C4-2B (cell line): ENCODE results near the gene SMARCC2.

ENCODE experiments used
- H3K27ac ChIP-seq: fragments of 450-650 bp; 2 replicates; pipeline ENCODE4 v1.5.1; 2017
- CTCF ChIP-seq: fragments of 450-650 bp; conservative IDR thresholded peaks from 2 replicates; pipeline ENCODE4 v1.5.1; 2017; ENCODE audit warnings: mild to moderate bottlenecking
- ZFX ChIP-seq: fragments of 450-650 bp; IDR thresholded peaks from 2 replicates; pipeline ENCODE4 v1.6.1; 2017

SMARCC2 gene

GRCh38 chr12:56117778-56118687 lies 71.2 kb downstream of the SMARCC2 start, which contains the start of gene ZC3H10:
TSS of gene ZC3H10 (plus strand) at chr12:56118266. CDS start at chr12:56120563, 2,297 bp downstream.
- peak within 1 kb of the TSS; percentile 96 for H3K27ac ChIP-seq
- TF ChIP-seq ZFX, result peak; percentile 56
- TF ChIP-seq CTCF, result peak; percentile 63

- H3K27ac ChIP-seq, result peak overlapping the region; percentile 96
These were observed 72.1 kb downstream of the SMARCC2 start for GRCh38 chr12:56117082-56117706.

- no peak for TF ChIP-seq CTCF
- 0 out of 2 replicates have a peak, but pooled peaks have one; percentile 19 for TF ChIP-seq ZFX
These were observed 72.8 kb downstream of the SMARCC2 start, which contains the start of gene RPL41 for GRCh38 chr12:56116267-56117081. TSS of gene RPL41 (plus strand) at chr12:56116633.

GRCh38 chr12:56115329-56115728 lies 74.0 kb downstream of the SMARCC2 start:
- TF ChIP-seq CTCF (no peak), ZFX (no peak)
- H3K27ac ChIP-seq, result peak overlapping the region; percentile 96

More at GRCh38 chr12:56116267-56117081, 72.8 kb downstream of the SMARCC2 start, which contains the start of gene RPL41:
- peak within 1 kb of the TSS; percentile 96 for H3K27ac ChIP-seq

GRCh38 chr12:56114084-56114483 lies 75.2 kb downstream of the SMARCC2 start:
- no peak overlapping the region for H3K27ac ChIP-seq
- TF ChIP-seq ZFX, result no peak
- TF ChIP-seq CTCF, result no peak
